ES-I3 (cell line): ENCODE results near the gene RAB18.

Experiments used
- H3K36me3 ChIP-seq: 2 replicates; pipeline ENCODE4 v1.6.1; 2013; ENCODE audit warnings: mild to moderate bottlenecking, low read length, control low read depth, moderate library complexity; ENCODE audit not compliant: insufficient read depth
- H3K4me1 ChIP-seq: 2 replicates; pipeline ENCODE4 v1.6.1; 2013; ENCODE audit warnings: mild to moderate bottlenecking, control low read depth, low read length; ENCODE audit not compliant: insufficient read depth
- H3K9ac ChIP-seq: 2 replicates; pipeline ENCODE4 v1.6.1; 2013; ENCODE audit warnings: low read depth, mild to moderate bottlenecking, low read length, moderate library complexity
- H3K9me3 ChIP-seq: 2 replicates; pipeline ENCODE4 v1.6.1; 2013; ENCODE audit warnings: mild to moderate bottlenecking, low read length, moderate library complexity; ENCODE audit not compliant: control insufficient read depth, insufficient read depth

The RAB18 gene

DNA sequence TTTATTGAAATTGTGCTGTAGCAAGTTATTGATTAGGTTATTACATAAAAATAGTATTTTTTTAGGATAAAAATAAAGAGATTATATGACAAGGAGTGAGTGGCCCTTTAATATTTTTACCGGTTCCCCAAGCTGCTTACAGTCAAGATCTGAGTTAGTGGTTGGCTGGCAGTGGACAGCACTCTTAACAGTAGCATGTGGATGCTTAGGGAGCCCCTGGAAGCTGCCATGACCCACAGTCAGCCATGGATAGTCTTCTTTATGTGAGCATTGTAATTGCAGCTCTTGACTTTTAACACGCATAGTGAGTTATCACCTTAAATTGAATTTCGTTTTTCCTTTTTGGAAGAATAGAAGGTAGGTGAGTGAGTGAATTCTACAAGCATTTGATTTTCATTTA lies 22.1 kb downstream of the RAB18 start:
- no peaks in the 10 kb centered on the region for H3K9me3 ChIP-seq
- H3K36me3 ChIP-seq, result no peaks in the 10 kb centered on the region
- no peak overlapping the region for H3K9ac ChIP-seq
- H3K4me1 ChIP-seq, result peaks cover 16% of the 10 kb centered on the region

DNA sequence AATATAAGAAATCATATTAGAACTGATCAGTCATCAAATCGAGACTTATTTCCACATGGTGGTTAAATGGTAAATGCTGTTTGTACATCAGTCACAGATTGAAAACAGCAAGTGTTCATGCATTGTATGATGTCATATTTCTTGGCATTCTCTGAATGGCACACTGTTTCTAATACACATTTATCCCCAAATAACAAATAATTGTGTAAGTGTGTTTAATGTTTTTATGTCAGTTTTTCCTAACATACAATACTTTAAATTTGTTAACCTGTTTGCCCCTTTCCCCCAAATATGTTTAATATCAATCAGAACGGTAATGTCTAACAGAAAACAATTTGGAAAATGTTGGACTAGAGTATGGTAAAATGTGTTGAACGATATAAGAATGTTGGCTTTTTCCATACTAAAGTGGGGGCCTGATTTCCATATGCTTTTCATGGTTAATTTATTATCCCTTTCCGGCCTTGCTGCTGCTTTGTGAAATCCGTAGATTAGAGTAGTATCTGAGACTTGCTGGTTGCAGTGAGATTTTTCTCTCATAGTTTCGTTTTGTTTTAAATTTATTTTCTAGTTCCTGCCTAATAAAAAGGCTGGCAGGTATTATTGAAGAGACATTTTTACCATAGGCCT lies 23.7 kb downstream of the RAB18 start:
- Histone ChIP-seq H3K9me3 (no peaks in the 10 kb centered on the region), H3K36me3 (no peaks in the 10 kb centered on the region), H3K9ac (no peak overlapping the region), H3K4me1 (peaks cover 16% of the 10 kb centered on the region)

- Histone ChIP-seq H3K36me3 (0 out of 2 replicates have a peak, but pooled peaks cover under 1% of the 10 kb centered on the region), H3K9me3 (no peaks in the 10 kb centered on the region), H3K9ac (no peak overlapping the region), H3K4me1 (peaks cover 16% of the 10 kb centered on the region)
These were observed 25.1 kb downstream of the RAB18 start for GRCh38 chr10:27529010-27529783.

DNA sequence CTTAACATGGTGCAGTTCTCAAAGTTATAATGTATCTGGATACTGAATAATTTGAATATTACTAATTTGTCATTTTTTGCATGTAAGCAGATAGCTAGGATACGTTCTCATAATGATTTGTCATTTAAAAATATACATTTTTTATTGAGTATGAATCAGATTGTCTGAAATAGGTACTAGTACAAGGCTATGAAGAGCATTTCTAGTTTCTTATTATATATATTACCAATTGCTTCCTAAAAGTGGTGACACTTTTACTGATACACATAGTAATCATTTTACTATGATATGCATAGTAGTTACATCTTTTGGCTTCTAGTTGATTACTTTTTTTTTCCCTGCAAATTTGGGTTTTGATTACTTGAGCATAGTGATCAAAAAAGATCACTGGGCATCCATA lies 26.4 kb downstream of the RAB18 start:
- Histone ChIP-seq H3K36me3 (peaks cover 6% of the 10 kb centered on the region; the same call in 1 of the 2 replicates), H3K9ac (no peak overlapping the region), H3K4me1 (peaks cover 26% of the 10 kb centered on the region)

DNA sequence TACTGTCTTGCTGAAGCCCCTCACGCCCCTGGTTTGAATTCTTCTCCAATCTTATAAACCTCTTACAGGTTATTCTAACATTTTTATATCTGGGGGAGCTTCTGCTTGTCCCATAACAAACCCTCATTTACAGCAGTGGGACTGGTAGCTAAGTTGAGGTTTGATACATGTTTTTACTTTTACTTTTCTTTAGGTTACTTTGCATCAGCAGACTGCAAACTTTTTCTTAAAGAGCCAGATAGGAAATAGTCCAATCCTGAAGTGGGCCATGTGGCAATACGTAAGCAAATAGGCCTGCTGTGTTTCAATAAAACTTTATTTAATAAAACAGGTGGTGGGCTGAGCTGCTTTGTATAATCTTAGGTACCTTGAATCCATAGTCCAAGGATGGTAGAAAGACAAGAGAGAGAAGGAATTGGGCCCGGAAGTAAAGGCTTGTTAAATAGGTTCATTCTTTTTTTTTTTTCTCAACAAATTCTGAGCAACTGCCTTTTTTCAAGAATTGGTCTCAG lies 27.3 kb downstream of the RAB18 start:
- Histone ChIP-seq H3K9me3 (no peaks in the 10 kb centered on the region), H3K4me1 (peaks cover 26% of the 10 kb centered on the region), H3K9ac (no peak overlapping the region), H3K36me3 (peaks cover 6% of the 10 kb centered on the region; the same call in 1 of the 2 replicates)

More for the DNA sequence above, 26.4 kb downstream of the RAB18 start:
- no peaks in the 10 kb centered on the region for H3K9me3 ChIP-seq

DNA sequence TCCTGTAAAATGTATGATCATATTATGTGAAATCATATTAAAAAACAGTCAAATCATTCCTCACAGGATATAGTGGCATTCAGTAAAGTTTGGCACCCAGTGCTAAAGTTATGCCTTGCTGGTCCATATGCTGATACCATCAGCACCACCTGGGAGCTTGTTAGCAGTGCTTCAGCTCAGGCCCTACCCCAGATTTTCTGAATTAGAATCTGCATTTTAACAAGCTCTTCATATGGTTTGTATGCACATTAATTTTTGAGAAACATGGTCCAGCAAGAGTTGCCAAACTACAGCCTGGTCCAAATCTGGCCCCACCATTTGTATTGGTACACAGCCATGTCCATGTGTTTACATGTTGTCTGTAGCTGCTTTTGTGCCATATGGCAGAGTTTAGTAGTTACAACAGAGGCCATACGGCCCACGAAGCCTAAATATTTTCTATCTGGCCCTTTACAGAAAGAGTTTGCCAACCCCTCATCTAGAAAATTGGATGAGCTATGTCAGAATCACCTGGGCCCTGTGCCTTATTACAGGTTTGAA lies 30.1 kb downstream of the RAB18 start:
- Histone ChIP-seq H3K9ac (no peak overlapping the region), H3K36me3 (peaks cover 11% of the 10 kb centered on the region), H3K4me1 (peaks cover 14% of the 10 kb centered on the region), H3K9me3 (no peaks in the 10 kb centered on the region)

DNA sequence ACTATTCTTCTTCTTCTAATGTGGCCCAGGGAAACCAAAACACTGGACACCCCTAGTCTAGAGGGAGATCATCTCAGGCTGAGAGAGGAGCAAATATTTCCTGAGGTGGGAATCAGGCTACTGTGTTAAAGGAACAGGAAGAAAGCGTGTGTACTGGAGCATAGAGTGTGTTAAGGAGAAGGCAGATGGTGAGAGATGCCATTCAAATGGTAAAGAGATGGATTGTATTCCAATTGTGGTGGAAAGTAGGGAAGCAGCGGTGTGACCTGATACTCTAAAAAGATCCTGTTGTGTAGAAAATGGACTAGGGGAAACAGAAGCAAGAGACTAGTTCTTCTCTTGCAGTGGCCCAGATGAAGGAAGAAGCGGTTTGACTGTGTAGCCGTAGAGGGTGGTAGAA lies 31.2 kb downstream of the RAB18 start:
- Histone ChIP-seq H3K4me1 (peaks cover 9% of the 10 kb centered on the region), H3K9me3 (no peaks in the 10 kb centered on the region), H3K36me3 (peaks cover 11% of the 10 kb centered on the region), H3K9ac (no peak overlapping the region)

- Histone ChIP-seq H3K4me1 (peaks cover 12% of the 10 kb centered on the region), H3K9me3 (no peaks in the 10 kb centered on the region), H3K36me3 (peaks cover 11% of the 10 kb centered on the region), H3K9ac (no peak overlapping the region)
These were observed 32.3 kb downstream of the RAB18 start for GRCh38 chr10:27536437-27536836.

- Histone ChIP-seq H3K9me3 (no peaks in the 10 kb centered on the region), H3K4me1 (peaks cover 13% of the 10 kb centered on the region), H3K36me3 (peaks cover 11% of the 10 kb centered on the region), H3K9ac (no peak overlapping the region)
These were observed 33.1 kb downstream of the RAB18 start for GRCh38 chr10:27537166-27537565.

GRCh38 chr10:27537787-27538186 lies 33.7 kb downstream of the RAB18 start:
- Histone ChIP-seq H3K9me3 (no peaks in the 10 kb centered on the region), H3K36me3 (peaks cover 13% of the 10 kb centered on the region), H3K4me1 (peaks cover 13% of the 10 kb centered on the region), H3K9ac (no peak overlapping the region)

DNA sequence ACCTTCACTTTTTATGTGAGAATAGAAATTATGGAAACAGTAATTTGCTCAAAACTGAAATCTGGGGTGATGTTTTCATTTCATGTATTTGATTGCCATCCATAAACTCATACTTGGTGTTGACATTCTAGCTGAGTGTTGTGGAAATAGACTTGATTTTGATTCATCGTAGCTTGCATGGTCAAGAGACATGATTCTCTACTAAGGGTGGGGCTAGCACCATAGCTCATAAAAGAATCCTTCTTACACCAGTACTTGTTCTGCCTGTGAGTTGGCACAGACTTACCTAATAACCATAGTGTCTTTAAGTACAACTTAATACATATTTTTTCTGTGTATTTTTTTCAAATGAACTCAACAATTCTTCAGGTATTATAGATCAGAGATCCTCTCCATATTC lies 36.6 kb downstream of the RAB18 start:
- Histone ChIP-seq H3K36me3 (peaks cover 8% of the 10 kb centered on the region), H3K9me3 (no peaks in the 10 kb centered on the region), H3K4me1 (peaks cover 3% of the 10 kb centered on the region; the same call in 1 of the 2 replicates), H3K9ac (no peak overlapping the region)

DNA sequence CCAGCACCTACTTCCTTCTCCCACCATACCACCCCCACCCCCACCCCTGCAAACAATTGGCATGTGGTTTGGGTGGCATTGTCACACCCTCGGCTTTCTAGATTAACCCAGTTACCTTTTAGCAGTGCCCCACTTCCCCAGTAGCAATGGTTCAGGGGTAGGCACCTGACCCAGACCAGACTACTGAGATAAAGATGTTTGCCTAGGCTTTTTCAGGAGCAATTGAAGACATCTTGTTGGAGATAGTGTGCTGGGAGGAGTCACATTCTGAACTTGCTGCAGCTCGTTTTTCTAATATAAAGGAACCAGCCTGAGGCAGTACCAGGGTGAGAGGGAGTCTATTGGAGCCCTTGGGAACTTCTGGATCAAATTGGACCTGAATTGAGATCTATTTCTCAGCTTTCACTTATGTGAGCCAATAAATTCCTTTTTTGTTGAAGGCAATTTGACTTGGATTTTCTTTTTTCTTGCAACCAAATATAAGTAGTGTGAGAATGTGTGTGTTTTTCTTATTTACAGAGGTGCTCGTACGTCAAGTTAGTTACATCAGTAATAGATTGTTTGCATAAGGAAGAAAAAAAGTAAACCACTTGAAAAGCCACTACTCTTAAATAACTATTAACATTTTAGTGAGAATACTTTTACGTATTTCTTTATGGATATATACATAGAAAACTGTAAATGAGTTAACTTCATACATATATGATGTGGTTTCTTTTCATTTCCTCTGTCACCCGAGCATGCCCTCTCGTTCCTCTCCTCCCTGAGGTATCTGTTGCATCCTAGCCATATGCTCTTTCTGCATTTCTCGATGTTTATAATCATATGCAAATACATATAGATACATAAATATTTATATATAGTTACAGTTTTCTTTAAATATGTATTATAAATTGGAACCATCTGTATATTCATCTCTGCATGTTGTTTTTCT lies 38.0 kb downstream of the RAB18 start:
- H3K4me1 ChIP-seq, result peaks cover 3% of the 10 kb centered on the region; the same call in 1 of the 2 replicates
- H3K36me3 ChIP-seq, result peaks cover 6% of the 10 kb centered on the region

DNA sequence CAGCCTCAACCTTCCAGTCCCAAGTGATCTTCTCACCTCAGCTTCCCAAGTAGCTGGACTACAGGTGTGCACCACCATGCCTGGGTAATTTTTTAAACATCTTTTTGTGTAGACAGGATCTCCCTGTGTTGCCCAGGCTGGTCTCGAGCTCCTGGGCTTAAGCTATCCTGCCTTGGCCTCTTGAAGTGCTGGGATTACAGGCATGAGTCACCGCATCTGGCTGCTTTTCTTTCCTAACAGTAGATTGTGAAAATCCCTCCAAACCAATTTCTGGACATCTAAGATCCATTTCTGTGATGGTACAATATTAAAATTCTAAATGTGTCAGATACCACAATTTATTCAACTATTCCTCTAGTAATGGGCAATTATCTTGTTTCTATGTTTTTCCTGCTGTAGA lies 38.7 kb downstream of the RAB18 start:
- no peak overlapping the region for H3K9ac ChIP-seq
- peaks cover 3% of the 10 kb centered on the region; the same call in 1 of the 2 replicates for H3K4me1 ChIP-seq
- no peaks in the 10 kb centered on the region for H3K9me3 ChIP-seq
- peaks cover 5% of the 10 kb centered on the region for H3K36me3 ChIP-seq

More for the DNA sequence above, 38.0 kb downstream of the RAB18 start:
- Histone ChIP-seq H3K9ac (no peak overlapping the region), H3K9me3 (no peaks in the 10 kb centered on the region)

DNA sequence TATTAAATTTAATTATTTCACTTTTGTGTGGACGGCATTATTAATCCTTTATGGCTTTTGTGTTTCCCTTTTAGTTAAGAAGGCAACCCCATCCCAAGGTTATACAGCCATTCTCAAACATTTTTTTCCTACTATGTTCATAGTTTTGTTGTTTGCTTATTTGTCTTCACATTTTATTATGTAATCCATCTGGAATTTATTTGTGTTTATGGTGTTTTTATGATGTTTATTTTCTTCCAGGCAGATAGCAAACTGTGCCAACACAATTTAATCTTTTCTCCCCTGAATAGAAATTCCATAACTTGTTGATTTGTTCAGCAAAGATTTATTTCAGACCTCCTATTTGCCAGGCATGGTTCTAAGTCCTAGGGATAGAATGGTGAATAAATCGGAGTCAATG lies 42.9 kb downstream of the RAB18 start:
- Histone ChIP-seq H3K9ac (no peak overlapping the region), H3K36me3 (peaks cover 2% of the 10 kb centered on the region; the same call in 1 of the 2 replicates), H3K9me3 (no peaks in the 10 kb centered on the region), H3K4me1 (no peaks in the 10 kb centered on the region)
